Measurements from ENCODE around the gene ZNF638.
A peak's percentile ranks its signal among the peaks of the same experiment; 100 is the strongest.

ZNF638 gene

GRCh38 chr2:71465356-71465755 is 133.8 kb downstream of the ZNF638 start:
- no peak for TF ChIP-seq CTCF (IDR thresholded peaks at IDR 0.05; ENCODE audit: low read depth, low read length)
- Histone ChIP-seq H3K4me1 (no peaks in the 10 kb centered on the region), H3K4me3 (ENCODE audit: low read depth, low read length) (no peak overlapping the region), H3K9me3 (no peaks in the 10 kb centered on the region), H3K36me3 (no peaks in the 10 kb centered on the region), H3K27me3 (peaks cover 36% of the 10 kb centered on the region)
- no peak for DNase-seq

- Histone ChIP-seq H3K27me3 (peaks cover 36% of the 10 kb centered on the region), H3K4me1 (no peaks in the 10 kb centered on the region), H3K9me3 (no peaks in the 10 kb centered on the region), H3K4me3 (ENCODE audit: low read depth, low read length) (no peak overlapping the region), H3K36me3 (no peaks in the 10 kb centered on the region)
- no peak for TF ChIP-seq CTCF (IDR thresholded peaks at IDR 0.05; ENCODE audit: low read depth, low read length)
- DNase-seq = no peak
Observed at GRCh38 chr2:71465961-71466300, 134.3 kb downstream of the ZNF638 start.

- Histone ChIP-seq H3K27me3 (peaks cover 36% of the 10 kb centered on the region), H3K4me1 (no peaks in the 10 kb centered on the region), H3K9me3 (no peaks in the 10 kb centered on the region), H3K4me3 (ENCODE audit: low read depth, low read length) (peak overlapping the region; percentile 47), H3K36me3 (no peaks in the 10 kb centered on the region)
- no peak for TF ChIP-seq CTCF (IDR thresholded peaks at IDR 0.05; ENCODE audit: low read depth, low read length)
- peak; percentile 13 for DNase-seq
Observed at GRCh38 chr2:71466301-71467179, 135.0 kb downstream of the ZNF638 start.

- DNase-seq = no peak
- H3K4me3 ChIP-seq (ENCODE audit: low read depth, low read length) = peak overlapping the region; percentile 47
- TF ChIP-seq CTCF (IDR thresholded peaks at IDR 0.05; ENCODE audit: low read depth, low read length) = no peak
- H3K9me3 ChIP-seq = no peaks in the 10 kb centered on the region
- no peaks in the 10 kb centered on the region for H3K36me3 ChIP-seq
- H3K4me1 ChIP-seq = no peaks in the 10 kb centered on the region
- peaks cover 36% of the 10 kb centered on the region for H3K27me3 ChIP-seq
Observed at GRCh38 chr2:71467180-71467815, 135.7 kb downstream of the ZNF638 start.

GRCh38 chr2:71468279-71469015 is 136.9 kb downstream of the ZNF638 start:
- Histone ChIP-seq H3K4me1 (no peaks in the 10 kb centered on the region), H3K27me3 (peaks cover 36% of the 10 kb centered on the region), H3K36me3 (no peaks in the 10 kb centered on the region), H3K4me3 (ENCODE audit: low read depth, low read length) (no peak overlapping the region), H3K9me3 (no peaks in the 10 kb centered on the region)
- no peak for TF ChIP-seq CTCF (IDR thresholded peaks at IDR 0.05; ENCODE audit: low read depth, low read length)
- no peak for DNase-seq

Measured in BE2C (cell line).